Activated T-cell treated with anti-CD3 and anti-CD28 coated beads, Interleukin-2, amount 50 U/mL, for 48 hours (primary cell): Measurements from ENCODE around the gene SPTY2D1.

ENCODE experiments used
- DNase-seq, 2 experiments: peaks; one replicate each; pipeline ENCODE4 v3.0.0-alpha.2; 2020

SPTY2D1 gene

DNA sequence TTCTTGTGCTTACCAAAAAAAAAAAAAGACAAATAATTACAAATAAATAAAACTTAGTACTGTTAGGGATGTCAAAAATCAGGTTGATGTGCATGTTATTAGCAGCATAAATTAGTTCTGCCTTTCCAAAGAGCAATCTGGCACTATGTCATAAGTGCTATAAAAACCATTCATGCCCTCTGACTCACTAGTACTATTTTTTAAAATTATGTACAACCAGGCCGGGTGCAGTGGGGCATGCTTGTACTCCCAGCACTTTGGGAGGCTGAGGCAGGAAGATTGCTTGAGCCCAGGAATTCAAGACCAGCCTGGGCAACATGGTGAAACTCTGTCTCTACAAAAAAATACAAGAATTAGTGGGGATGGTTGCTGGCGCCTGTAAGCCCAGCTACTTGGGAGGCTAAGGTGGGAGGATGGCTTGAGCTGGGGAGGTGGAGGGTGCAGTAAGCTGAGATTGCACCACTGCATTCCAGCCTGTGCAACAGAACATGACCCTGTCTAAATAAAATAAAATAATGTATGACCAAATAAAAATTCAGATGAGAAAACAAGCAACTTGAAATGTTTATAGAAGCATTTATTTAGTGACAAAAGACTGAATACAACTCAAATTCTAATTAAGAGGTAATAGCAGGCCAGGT is 70.9 kb downstream of the SPTY2D1 start:
- no peak for DNase-seq
